HPDE6-E6E7 (cell line): Measurements from ENCODE around the gene TRPC1.
"Not testable (repeated sequence)": the region's sequence is repeated elsewhere in the genome, so short reads cannot be mapped to it uniquely, and the experiment has no call there.

ENCODE experiments used
- DNase-seq: peaks from one replicate; pipeline ENCODE4 v3.0.0; 2011; ENCODE audit warnings: missing footprints; ENCODE audit errors: extremely low spot score

TRPC1 gene

GRCh38 chr3:142723968-142724681, at the start of gene TRPC1:
TSS of gene TRPC1 (plus strand) at chr3:142724034. CDS start at chr3:142724560, 526 bp downstream.
- peak; percentile 87 for DNase-seq

GRCh38 chr3:142676151-142676550, 47.7 kb upstream of the TRPC1 start:
- DNase-seq, result no peak

- DNase-seq, result peak; percentile 15
These were observed 43.1 kb upstream of the TRPC1 start for GRCh38 chr3:142680710-142681109.

GRCh38 chr3:142690613-142691012, 33.2 kb upstream of the TRPC1 start:
- DNase-seq, result no peak

- no peak for DNase-seq
These were observed 32.3 kb upstream of the TRPC1 start for GRCh38 chr3:142691527-142691926.

GRCh38 chr3:142693136-142693853, 30.5 kb upstream of the TRPC1 start:
- DNase-seq, result no peak

- peak; percentile 13 for DNase-seq
These were observed 29.6 kb upstream of the TRPC1 start for GRCh38 chr3:142694225-142694624.

- no peak for DNase-seq
These were observed 18.6 kb upstream of the TRPC1 start for GRCh38 chr3:142705198-142705597.

GRCh38 chr3:142706321-142707127, 17.3 kb upstream of the TRPC1 start:
- DNase-seq, result no peak

GRCh38 chr3:142709207-142709606, 14.6 kb upstream of the TRPC1 start:
- no peak for DNase-seq

- not testable (repeated sequence) for DNase-seq
These were observed 9.0 kb upstream of the TRPC1 start for GRCh38 chr3:142714882-142715281.

- DNase-seq, result no peak
These were observed 7.7 kb upstream of the TRPC1 start for GRCh38 chr3:142716102-142716501.

- DNase-seq, result no peak
These were observed 218 bp upstream of the TRPC1 start for GRCh38 chr3:142723665-142723967.

- peak; percentile 32 for DNase-seq
These were observed 985 bp downstream of the TRPC1 start for GRCh38 chr3:142724682-142725356.

- no peak for DNase-seq
These were observed 1.5 kb downstream of the TRPC1 start for GRCh38 chr3:142725357-142725739.

- no peak for DNase-seq
These were observed 2.2 kb downstream of the TRPC1 start for GRCh38 chr3:142726017-142726416.

- DNase-seq, result no peak
These were observed 8.2 kb downstream of the TRPC1 start for GRCh38 chr3:142732066-142732465.

GRCh38 chr3:142734834-142735233, 11.0 kb downstream of the TRPC1 start:
- DNase-seq, result no peak

GRCh38 chr3:142735462-142735861, 11.6 kb downstream of the TRPC1 start:
- no peak for DNase-seq

GRCh38 chr3:142738396-142738795, 14.6 kb downstream of the TRPC1 start:
- DNase-seq, result no peak

- DNase-seq, result no peak
These were observed 22.8 kb downstream of the TRPC1 start for GRCh38 chr3:142746646-142747045.

GRCh38 chr3:142750531-142750930, 26.7 kb downstream of the TRPC1 start:
- DNase-seq, result not testable (repeated sequence)
